ENCODE measurements around the gene LIPH. TPM values are rescaled to one million over a fixed set of nuclear protein-coding genes. Genes with fewer than 3 reads are reported as not detected.

The LIPH gene
- total and polyA plus RNA-seq, 10 of the 15 experiments (the other 5 are each of a cell fraction or from before 2014, with no cell fraction given), result 2.2 to 11.1 (median 5.4) TPM

DNA sequence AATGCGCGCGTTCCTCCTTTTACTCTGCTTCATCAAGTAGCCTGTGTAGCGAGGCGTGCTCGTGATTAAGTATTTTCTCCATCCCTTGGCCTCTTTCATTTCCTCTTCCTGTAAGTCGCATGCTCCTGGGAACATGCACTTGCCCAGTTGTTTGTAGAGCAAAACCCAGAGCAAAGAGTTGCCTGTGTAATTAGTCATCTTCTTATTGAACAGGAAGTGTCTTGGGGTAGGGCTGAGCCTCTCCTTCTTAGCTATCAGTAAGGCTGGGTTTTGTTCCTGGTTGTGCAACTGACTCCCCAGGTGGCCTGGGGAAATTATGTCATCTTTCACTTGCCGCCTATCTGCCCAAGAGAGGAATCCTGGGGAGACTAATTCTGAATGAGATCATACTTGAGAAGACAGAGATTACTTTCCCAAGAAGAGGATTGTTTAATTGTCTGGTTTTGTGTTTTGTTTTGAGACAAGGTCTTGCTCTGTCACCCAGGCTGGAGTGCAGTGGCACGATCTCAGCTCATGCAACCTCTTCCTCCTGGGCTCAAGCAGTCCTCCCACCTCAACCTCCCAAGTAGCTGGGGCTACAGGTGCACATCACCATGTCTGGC, 14.9 kb downstream of the LIPH start (continued):
- TF ChIP-seq, protein P1, sequence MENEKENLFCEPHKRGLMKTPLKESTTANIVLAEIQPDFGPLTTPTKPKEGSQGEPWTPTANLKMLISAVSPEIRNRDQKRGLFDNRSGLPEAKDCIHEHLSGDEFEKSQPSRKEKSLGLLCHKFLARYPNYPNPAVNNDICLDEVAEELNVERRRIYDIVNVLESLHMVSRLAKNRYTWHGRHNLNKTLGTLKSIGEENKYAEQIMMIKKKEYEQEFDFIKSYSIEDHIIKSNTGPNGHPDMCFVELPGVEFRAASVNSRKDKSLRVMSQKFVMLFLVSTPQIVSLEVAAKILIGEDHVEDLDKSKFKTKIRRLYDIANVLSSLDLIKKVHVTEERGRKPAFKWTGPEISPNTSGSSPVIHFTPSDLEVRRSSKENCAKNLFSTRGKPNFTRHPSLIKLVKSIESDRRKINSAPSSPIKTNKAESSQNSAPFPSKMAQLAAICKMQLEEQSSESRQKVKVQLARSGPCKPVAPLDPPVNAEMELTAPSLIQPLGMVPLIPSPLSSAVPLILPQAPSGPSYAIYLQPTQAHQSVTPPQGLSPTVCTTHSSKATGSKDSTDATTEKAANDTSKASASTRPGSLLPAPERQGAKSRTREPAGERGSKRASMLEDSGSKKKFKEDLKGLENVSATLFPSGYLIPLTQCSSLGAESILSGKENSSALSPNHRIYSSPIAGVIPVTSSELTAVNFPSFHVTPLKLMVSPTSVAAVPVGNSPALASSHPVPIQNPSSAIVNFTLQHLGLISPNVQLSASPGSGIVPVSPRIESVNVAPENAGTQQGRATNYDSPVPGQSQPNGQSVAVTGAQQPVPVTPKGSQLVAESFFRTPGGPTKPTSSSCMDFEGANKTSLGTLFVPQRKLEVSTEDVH (IDR thresholded peaks at IDR 0.05; ENCODE audit: low read depth, partially characterized antibody), result no peak
- TF ChIP-seq MXI1 (IDR thresholded peaks at IDR 0.05; ENCODE audit: low read depth, low read length) (no peak), NFYA (IDR thresholded peaks at IDR 0.05; ENCODE audit: borderline replicate concordance, low read depth, low read length) (no peak), BHLHE40 (IDR thresholded peaks at IDR 0.05; ENCODE audit: borderline replicate concordance in 1 of 2, low read depth in 2 of 2, low read length in 1 of 2) (peak; percentile 72 to 77; a peak in 3 of 4 replicates), HCFC1 (IDR thresholded peaks at IDR 0.05; ENCODE audit: low read length) (no peak), GATAD2B (conservative IDR thresholded peaks at IDR 0.05; ENCODE audit: low read depth) (0 out of 2 replicates have a peak, but pooled peaks have one; percentile 52), CREM (IDR thresholded peaks at IDR 0.05; ENCODE audit: low read depth) (peak; percentile 81), LARP7 (IDR thresholded peaks at IDR 0.05) (no peak), SRF (IDR thresholded peaks at IDR 0.05; ENCODE audit: low read depth in 2 of 2, low read length in 2 of 2) (peak in 1 of 2 experiments; percentile 43; a peak in 1 of 4 replicates), KDM1A (IDR thresholded peaks at IDR 0.05; ENCODE audit: borderline replicate concordance) (no peak), TBL1XR1 (IDR thresholded peaks at IDR 0.05; ENCODE audit: low read depth, low read length) (no peak), BACH1 (IDR thresholded peaks at IDR 0.05; ENCODE audit: borderline replicate concordance) (no peak), RBBP5 (conservative IDR thresholded peaks at IDR 0.05) (no peak), YY1 (IDR thresholded peaks at IDR 0.05; ENCODE audit: low read depth, low read length) (no peak)
- TF ChIP-seq, protein P2, sequence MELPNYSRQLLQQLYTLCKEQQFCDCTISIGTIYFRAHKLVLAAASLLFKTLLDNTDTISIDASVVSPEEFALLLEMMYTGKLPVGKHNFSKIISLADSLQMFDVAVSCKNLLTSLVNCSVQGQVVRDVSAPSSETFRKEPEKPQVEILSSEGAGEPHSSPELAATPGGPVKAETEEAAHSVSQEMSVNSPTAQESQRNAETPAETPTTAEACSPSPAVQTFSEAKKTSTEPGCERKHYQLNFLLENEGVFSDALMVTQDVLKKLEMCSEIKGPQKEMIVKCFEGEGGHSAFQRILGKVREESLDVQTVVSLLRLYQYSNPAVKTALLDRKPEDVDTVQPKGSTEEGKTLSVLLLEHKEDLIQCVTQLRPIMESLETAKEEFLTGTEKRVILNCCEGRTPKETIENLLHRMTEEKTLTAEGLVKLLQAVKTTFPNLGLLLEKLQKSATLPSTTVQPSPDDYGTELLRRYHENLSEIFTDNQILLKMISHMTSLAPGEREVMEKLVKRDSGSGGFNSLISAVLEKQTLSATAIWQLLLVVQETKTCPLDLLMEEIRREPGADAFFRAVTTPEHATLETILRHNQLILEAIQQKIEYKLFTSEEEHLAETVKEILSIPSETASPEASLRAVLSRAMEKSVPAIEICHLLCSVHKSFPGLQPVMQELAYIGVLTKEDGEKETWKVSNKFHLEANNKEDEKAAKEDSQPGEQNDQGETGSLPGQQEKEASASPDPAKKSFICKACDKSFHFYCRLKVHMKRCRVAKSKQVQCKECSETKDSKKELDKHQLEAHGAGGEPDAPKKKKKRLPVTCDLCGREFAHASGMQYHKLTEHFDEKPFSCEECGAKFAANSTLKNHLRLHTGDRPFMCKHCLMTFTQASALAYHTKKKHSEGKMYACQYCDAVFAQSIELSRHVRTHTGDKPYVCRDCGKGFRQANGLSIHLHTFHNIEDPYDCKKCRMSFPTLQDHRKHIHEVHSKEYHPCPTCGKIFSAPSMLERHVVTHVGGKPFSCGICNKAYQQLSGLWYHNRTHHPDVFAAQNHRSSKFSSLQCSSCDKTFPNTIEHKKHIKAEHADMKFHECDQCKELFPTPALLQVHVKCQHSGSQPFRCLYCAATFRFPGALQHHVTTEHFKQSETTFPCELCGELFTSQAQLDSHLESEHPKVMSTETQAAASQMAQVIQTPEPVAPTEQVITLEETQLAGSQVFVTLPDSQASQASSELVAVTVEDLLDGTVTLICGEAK (IDR thresholded peaks at IDR 0.05; ENCODE audit: borderline replicate concordance), result no peak
- TF ChIP-seq, protein P3, sequence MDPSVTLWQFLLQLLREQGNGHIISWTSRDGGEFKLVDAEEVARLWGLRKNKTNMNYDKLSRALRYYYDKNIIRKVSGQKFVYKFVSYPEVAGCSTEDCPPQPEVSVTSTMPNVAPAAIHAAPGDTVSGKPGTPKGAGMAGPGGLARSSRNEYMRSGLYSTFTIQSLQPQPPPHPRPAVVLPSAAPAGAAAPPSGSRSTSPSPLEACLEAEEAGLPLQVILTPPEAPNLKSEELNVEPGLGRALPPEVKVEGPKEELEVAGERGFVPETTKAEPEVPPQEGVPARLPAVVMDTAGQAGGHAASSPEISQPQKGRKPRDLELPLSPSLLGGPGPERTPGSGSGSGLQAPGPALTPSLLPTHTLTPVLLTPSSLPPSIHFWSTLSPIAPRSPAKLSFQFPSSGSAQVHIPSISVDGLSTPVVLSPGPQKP (IDR thresholded peaks at IDR 0.05; ENCODE audit: low read depth, low read length), result no peak
- TF ChIP-seq, protein P4, sequence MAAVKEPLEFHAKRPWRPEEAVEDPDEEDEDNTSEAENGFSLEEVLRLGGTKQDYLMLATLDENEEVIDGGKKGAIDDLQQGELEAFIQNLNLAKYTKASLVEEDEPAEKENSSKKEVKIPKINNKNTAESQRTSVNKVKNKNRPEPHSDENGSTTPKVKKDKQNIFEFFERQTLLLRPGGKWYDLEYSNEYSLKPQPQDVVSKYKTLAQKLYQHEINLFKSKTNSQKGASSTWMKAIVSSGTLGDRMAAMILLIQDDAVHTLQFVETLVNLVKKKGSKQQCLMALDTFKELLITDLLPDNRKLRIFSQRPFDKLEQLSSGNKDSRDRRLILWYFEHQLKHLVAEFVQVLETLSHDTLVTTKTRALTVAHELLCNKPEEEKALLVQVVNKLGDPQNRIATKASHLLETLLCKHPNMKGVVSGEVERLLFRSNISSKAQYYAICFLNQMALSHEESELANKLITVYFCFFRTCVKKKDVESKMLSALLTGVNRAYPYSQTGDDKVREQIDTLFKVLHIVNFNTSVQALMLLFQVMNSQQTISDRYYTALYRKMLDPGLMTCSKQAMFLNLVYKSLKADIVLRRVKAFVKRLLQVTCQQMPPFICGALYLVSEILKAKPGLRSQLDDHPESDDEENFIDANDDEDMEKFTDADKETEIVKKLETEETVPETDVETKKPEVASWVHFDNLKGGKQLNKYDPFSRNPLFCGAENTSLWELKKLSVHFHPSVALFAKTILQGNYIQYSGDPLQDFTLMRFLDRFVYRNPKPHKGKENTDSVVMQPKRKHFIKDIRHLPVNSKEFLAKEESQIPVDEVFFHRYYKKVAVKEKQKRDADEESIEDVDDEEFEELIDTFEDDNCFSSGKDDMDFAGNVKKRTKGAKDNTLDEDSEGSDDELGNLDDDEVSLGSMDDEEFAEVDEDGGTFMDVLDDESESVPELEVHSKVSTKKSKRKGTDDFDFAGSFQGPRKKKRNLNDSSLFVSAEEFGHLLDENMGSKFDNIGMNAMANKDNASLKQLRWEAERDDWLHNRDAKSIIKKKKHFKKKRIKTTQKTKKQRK (IDR thresholded peaks at IDR 0.05; ENCODE audit: low read depth, low read length), result no peak
- TF ChIP-seq, protein P5, sequence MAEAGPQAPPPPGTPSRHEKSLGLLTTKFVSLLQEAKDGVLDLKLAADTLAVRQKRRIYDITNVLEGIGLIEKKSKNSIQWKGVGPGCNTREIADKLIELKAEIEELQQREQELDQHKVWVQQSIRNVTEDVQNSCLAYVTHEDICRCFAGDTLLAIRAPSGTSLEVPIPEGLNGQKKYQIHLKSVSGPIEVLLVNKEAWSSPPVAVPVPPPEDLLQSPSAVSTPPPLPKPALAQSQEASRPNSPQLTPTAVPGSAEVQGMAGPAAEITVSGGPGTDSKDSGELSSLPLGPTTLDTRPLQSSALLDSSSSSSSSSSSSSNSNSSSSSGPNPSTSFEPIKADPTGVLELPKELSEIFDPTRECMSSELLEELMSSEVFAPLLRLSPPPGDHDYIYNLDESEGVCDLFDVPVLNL (IDR thresholded peaks at IDR 0.05; ENCODE audit: low read depth, low read length), result no peak

Measured in GM12878 (cell line).